ENCODE measurements around the gene NANOS2.

NANOS2 gene

GRCh38 chr19:45890877-45891276, 23.7 kb downstream of the NANOS2 start:
- no peak for DNase-seq

GRCh38 chr19:45889210-45889885, 25.2 kb downstream of the NANOS2 start:
- DNase-seq: no peak

GRCh38 chr19:45887200-45887710, 27.3 kb downstream of the NANOS2 start:
- no peak for DNase-seq

GRCh38 chr19:45886427-45887199, 28.0 kb downstream of the NANOS2 start:
- DNase-seq: peak; percentile 90

- DNase-seq: peak; percentile 91
These were observed 28.8 kb downstream of the NANOS2 start, which contains the start of gene IRF2BP1 for GRCh38 chr19:45885556-45886426. Gene IRF2BP1 (minus strand): TSS chr19:45886141. CDS start chr19:45885774, 367 bp downstream.

GRCh38 chr19:45884682-45885555, 29.7 kb downstream of the NANOS2 start:
- no peak for DNase-seq

GRCh38 chr19:45883881-45884681, 30.5 kb downstream of the NANOS2 start:
- no peak for DNase-seq

GRCh38 chr19:45883586-45883880, 31.0 kb downstream of the NANOS2 start:
- DNase-seq: no peak

GRCh38 chr19:45882652-45883585, 31.7 kb downstream of the NANOS2 start:
- peak; percentile 80 for DNase-seq

- no peak for DNase-seq
These were observed 32.6 kb downstream of the NANOS2 start for GRCh38 chr19:45881909-45882528.

- DNase-seq: no peak
These were observed 33.3 kb downstream of the NANOS2 start for GRCh38 chr19:45881082-45881908.

GRCh38 chr19:45879971-45880370, 34.6 kb downstream of the NANOS2 start:
- DNase-seq: no peak

GRCh38 chr19:45879055-45879454, 35.5 kb downstream of the NANOS2 start:
- no peak for DNase-seq

- DNase-seq: no peak
These were observed 36.4 kb downstream of the NANOS2 start for GRCh38 chr19:45878043-45878794.

- no peak for DNase-seq
These were observed 38.0 kb downstream of the NANOS2 start for GRCh38 chr19:45876411-45877197.

- DNase-seq: no peak
These were observed 38.5 kb downstream of the NANOS2 start for GRCh38 chr19:45876161-45876410.

- no peak for DNase-seq
These were observed 40.0 kb downstream of the NANOS2 start for GRCh38 chr19:45874620-45874966.

Measured in CD4-positive, alpha-beta T cell treated with Interleukin-15 for 1 hour (primary cell).